ENCODE data around the gene PDE8B.

PDE8B gene

DNA sequence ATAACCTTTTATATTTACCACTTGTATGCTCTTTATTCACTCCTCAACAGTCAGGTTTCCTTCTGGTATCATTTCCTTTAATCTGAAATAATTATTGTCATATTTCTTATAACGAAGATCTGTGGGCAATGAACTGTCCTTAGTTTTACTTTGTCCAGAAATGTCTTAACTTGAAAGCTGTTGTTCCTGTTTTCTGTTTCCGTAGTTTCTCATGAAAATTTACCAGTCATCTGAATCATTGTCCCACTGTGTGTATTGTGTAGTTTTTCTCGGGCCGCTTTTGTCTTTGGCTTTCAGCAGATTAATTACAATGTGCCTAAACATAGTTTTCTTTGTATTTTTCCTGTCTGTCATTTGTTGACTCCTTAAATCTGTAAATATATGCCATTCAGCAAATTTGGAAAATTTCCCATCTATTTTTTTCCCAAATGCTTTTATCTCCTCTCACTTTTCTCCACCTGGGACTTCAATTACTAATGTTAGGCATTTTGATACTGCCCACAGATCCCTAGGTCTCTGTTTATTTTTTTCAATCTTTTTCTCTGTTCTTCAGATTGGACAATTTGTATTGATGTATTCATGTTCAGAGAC lies 74.9 kb downstream of the PDE8B start:
- DNase-seq (ENCODE audit: low read depth in 2 of 2) = no peak

DNA sequence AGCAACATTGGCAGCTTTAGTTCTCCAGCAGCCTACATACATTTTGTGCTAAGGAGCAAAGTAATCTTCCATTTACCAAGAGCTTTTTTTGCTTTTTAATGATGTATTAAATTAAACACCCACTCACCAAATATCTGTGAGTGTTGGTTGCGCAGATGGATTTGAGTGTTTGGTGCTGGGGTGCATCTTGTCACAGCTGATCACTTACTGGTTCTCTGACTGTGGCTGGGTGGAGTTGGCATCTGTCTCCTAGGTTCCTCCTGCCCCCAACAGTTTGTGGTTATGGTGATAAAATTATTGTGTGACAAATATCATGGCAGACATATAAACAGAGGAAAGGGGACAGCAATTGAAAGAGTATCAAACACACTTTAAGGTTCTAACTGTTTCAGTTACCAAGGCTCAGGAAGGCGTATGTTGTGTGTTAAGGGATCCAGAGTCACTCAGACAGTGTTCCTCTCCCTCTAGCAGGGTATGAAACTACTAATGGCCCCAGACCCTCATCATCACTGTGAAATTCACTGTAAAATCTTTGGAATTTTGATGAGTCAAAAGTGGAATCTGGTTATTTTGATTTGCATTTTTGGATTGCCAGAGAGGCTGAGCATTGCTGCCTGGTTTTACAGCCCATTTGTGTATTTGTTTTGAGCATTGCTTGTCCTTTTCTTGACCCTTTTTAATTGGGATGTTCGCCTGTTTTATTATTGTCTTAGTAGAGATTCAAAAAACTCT lies 81.7 kb downstream of the PDE8B start:
- DNase-seq (ENCODE audit: low read depth in 2 of 2) = no peak

DNA sequence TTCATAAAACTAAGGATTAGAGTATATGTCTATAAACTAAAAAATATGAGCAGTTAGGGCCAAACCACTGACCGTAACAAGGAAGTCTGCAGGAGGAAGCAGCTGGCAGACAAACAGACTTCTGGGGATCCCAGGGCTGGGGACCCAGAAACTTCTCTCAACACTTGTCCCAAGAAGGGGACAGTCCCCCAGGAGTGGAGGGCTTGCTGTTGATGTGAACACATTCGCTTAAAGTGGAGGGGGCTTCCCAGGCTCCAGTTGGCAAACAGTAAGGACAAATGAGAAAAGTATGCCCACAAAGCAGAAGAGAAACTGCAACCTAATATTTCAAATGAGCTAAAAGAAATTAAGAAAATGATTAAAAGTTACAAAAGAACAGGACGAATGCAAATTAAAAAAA lies 83.7 kb downstream of the PDE8B start:
- DNase-seq (ENCODE audit: low read depth in 2 of 2) = no peak

DNA sequence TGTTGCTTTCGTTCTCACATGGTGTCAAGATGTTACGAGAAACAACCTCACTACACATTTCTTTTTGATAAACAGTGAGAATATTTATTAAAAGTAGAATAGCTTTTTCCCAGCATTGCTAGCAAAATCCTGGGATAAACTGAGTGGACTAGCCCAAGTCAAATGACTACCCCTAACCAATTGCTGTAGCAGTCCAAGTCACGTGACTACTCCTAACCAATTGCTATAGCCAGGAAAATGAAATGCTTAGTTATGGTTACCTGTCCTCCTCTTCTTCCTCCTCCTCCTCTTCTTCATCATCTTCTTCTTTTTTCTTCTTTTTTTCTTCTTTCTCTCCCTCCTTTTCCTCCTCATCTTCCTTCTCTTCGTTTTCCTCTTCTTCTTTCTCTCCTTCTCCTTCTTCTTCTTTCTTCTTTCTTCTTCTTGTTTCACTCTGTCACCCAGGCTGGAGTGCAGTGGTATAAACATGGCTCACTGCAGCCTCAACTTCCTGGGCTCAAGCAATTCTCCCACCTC lies 85.4 kb downstream of the PDE8B start:
- DNase-seq (ENCODE audit: low read depth in 2 of 2) = no peak

DNA sequence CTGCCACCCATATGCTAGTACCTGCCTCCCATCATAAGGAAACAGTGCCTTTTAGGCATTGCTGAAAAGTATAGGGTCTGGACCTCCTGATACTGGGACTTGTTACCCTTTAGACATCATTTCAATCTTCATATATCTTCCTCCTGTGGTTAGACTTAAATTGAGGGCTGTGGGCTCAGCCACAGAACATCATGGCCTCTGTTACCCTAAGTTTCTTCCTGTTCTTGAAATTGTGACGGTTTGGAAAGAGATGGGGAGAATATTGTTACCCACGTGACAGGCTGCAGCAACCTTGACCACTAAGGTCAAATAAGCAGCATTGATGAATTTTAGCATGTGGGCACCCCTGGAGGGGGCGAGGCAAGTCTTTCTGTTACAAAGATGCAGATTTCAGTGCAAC lies 87.7 kb downstream of the PDE8B start:
- no peak for DNase-seq (ENCODE audit: low read depth in 2 of 2)

DNA sequence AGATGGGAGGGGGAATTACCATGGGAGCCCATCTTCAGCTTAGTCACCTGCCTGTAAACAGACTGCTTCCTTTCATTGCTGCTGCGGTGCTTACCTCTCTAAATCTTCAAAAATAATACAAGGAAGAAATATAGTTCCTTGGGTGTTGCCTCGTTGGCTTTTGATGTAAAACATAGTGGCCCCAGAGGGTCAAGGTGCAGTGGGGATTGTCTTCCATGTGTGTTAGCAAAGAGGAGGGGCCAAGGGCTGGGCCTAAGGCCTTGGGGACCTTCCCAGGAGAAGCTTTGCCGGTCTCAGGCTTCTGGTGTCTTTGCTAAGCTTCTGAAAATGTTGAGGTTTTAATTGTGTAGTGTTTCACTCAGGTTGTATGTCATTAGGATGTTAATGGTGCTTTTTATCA lies 90.0 kb downstream of the PDE8B start:
- DNase-seq (ENCODE audit: low read depth in 2 of 2) = no peak

DNA sequence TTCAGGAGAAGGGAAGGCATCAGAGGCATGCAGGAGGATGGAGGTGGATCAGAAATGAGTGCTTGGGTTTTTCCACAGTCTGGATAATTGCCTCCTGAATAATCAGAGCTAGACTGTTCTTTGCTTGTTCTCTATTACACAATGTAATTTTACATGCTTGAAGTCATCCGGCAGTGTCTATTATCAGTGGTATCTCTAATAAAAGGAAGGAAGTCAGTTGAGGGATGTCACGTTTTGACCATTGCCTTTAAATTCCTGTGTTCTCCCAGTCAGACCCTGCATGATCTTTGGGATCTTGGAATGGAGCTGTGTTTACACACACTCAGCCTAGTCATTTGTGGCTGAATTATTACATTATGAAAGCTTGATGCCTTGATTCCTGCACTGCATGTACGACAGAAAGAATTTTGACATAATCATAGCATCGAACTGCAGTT lies 91.0 kb downstream of the PDE8B start:
- DNase-seq (ENCODE audit: low read depth in 2 of 2) = no peak

DNA sequence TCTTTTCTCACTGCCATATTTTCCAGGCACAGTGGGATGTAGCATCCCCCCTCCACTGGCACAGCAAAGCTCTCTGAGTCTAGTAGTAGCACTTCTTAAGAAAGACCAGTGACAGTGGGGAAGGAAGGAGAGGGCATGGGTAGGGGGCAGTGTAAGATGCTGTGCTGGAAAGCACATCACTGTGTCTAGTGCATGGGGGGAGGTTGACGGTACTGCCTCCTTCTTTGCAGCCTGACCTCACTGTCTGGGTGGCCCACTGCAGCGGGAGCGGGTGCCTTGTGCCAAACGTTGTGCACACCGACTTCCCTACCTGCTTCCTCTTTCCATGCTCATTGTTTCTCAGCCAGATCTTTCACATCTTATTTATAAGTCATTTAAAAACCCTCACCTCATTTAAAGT lies 91.8 kb downstream of the PDE8B start:
- DNase-seq (ENCODE audit: low read depth in 2 of 2) = no peak

DNA sequence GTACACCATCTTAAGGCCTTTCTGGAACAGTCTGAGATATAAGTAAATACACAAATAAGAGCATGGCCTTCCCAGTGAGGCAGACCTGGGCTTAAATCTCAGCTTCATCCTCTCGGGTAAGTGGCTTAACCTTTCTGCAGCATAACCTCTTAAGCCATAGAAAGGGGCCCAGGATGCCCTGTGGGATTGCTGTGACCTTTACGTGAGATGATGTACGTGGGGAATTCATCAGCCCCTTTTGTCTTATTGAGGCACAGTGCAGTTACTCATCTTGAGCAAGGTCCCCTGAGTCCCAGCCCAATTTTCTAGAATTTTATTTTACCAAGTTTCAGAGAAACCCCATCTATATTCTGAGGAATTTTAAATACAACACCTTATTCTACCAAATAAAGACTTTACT lies 92.2 kb downstream of the PDE8B start:
- DNase-seq (ENCODE audit: low read depth in 2 of 2) = no peak

DNA sequence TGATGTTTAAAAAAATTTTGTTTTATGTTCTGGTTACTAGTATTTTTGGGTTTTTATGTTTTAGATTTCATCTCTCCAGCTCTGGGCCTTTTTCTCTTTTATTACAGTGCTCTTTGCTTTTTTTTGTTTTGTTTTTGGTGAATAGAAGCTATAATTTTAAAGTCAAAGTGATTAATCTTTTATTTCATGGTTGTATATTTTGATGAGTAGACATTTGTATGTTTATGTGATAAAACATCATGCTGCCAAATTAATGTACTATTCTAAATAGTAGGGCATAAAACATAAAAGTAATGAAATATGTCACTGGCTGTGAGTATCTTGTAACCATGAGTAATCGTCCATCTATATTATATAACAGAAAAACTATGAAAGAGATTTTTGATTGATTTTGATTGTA lies 93.9 kb downstream of the PDE8B start:
- no peak for DNase-seq (ENCODE audit: low read depth in 2 of 2)

DNA sequence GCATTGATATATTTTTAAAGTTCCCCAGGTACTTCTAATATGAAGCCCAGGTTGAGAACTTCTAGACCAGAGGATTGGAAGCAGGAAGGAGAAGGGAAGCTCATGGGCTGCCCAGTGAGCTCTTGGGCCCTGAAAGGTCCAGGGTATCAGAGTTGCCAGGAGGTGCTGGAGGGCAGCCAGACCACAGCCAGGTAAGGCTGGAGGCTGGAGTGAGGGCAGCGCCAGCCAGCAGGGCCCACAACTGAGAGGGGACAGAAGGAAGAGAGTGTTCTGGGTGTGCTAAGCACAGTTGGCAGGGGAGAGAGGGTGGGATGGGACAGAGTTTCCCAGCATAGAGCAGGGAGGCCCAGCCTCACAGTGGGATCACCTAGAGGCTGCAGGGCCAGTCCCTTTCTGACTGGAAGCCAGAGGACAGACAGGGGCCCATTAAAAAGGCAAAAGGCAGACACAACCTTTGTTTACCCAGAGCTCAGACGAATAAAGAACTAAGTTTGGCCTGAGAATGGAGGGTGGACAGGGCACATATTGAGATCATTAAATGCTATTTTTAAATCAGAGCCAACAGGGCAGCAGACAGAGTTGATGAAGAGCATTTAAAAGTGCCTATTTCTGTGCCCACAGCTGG lies 94.9 kb downstream of the PDE8B start:
- DNase-seq (ENCODE audit: low read depth in 2 of 2) = no peak

DNA sequence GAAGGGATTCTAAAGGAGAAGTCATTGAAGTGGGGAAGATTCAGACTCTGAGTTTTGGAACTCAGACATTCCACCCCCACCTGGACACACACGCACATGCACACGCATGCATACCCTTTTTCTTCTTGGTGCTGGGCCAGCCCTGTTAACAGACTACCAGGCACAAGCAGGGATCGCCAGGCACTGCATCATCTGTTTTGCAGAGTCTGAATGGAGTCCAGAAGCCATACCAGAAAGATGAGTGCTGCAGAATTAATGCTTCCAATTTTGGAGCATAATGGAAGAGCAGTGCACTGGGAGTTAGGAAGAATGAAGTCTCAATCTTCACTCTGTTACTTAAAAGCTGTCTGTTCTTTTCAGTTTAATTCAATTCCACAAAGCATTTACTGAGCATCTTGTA lies 95.5 kb downstream of the PDE8B start:
- no peak for DNase-seq (ENCODE audit: low read depth in 2 of 2)

DNA sequence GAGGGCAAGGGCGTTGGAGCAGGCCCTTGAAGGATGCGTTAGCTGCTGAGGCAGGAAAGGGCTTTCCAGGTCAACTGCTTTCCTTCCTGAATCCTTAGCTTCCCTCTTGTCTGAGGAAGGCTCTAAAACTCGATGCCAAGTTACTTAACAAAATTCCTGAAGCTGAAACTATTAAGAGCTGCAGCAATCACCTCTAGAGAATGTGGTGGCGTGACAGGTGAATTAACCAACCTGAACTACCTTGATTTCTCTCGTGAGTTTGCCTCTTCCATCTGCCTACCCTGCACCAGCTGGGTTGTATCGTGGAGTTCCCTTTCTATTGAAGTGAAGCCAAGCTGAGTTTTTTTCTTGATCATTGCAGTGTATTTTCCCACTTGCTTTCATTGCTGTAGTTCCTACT lies 96.1 kb downstream of the PDE8B start:
- no peak for DNase-seq (ENCODE audit: low read depth in 2 of 2)

DNA sequence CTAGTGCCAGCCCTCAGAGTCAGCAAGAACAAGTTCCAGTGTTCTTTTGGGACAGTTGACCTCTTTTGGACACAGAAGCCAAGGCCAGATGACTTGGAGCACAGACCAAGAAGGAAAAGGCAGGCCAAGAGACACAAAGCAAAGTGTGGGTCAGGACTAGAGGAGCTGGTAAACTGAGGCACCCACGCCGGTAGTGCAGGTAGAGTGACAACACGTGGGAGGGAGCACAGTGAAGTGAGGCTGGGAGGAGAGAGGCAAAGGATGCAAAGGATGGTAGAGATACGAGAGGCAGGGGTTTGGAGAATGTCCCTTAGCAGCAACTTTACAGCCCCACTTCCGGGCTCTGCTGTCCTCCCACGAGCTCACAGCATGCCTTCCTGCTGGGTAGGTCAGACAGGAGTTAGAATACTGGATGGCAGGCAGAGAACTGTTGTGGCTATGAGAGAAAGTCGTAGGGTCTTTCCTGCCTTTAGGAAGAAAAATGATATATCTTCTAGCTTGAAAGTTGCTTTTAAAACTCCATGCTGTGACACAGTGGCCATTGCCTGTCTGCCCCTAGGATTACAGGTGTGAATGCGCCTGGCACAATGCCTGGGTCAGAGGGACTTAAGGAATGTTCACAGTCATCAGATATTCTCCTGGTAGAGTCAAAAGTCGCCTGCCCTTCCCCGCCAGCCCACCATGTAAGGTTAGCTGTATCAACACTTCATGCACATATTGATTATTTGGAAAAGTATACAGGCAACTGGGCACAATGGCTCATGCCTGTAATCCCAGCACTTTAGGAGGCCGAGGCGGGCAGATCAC lies 97.9 kb downstream of the PDE8B start:
- DNase-seq (ENCODE audit: low read depth in 2 of 2) = no peak

DNA sequence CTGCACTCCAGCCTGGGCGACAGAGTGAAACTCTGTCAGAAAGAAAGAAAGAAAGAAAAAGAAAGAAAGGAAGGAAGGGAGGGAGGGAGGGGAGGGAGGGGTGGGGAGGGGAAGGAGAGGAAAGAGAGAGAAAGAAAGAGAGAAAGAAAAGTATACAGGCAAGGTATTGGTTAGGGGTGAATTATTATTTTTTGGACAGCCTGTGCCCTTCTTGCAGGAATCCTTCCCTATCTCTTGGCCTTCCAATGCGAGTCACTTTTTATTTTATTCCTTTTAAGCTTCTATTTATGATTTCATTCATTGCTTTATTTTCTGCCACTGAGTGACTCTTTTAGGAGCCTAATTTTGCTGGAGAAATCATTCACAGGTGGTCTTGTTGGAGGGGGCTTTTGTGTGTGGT lies 98.7 kb downstream of the PDE8B start:
- DNase-seq (ENCODE audit: low read depth in 2 of 2) = no peak

DNA sequence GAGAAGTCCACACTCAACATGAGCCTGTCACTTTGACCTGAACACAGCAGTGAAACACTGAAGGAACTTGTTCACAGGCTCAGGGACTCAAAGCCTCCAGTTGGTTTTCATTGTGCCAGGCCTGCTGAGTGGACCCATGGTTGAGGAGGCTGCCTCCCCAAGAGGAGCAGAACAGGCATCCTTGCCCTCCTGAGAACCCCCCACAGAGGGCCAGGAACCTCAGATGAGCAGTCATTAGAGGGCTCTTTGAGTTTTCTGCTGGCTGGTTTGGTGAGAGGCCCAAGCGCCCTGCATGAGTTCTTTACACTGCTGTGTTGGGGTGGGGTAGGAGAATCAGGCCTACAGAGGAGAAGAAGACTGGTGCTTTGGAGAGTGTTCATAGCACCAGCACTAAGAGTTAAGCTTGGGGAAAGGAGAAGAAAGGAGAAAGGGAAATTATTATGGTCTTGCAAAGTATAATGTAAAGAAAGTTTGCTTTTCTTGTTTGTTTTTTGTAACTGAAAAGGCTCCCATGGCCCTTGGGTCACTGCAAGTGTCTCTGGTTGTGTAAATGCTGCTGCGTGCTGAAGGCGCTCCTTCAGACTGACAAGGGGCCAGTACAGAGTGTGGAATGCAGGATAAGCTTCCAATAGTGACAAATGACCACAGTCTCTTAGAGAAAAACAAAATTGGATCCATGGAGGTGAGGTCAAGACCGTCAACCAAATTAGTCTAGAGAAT lies 100.2 kb downstream of the PDE8B start:
- no peak for DNase-seq (ENCODE audit: low read depth in 2 of 2)

DNA sequence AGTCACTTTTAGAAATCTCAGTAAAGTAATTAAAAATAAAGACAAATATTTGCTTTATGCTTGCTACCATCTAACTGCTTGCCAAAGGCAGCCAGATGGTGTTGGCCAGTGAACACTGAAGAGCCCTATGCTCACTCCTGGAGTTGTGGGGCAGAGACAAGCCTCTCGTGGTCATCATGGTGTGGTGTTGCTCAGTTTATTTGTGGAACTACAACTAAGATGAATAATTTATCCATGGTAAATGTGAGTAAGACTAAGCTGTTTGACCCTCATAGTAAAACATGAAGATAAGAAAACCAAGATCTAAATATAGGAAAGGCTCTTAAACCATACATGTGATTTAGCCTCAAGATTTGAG lies 100.7 kb downstream of the PDE8B start:
- DNase-seq (ENCODE audit: low read depth in 2 of 2) = no peak

DNA sequence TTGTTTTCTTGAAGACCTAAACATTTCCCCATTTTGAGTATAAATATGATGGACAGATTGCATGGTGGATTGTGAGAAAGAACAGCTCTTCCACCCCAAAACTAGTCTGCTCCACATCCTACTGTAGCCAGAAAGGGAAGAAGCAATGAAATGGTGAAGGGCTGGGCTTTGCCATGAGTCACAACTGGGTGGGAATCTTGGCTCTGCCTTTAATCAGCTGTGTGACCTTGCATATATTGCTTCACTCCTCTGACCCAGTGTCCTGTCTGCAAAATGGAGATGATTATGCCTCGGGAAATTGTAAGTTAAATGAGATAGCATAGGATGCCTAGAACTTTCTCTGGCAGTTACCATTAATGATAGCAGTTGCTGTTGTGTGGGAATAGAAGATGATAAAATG lies 101.9 kb downstream of the PDE8B start:
- no peak for DNase-seq (ENCODE audit: low read depth in 2 of 2)

DNA sequence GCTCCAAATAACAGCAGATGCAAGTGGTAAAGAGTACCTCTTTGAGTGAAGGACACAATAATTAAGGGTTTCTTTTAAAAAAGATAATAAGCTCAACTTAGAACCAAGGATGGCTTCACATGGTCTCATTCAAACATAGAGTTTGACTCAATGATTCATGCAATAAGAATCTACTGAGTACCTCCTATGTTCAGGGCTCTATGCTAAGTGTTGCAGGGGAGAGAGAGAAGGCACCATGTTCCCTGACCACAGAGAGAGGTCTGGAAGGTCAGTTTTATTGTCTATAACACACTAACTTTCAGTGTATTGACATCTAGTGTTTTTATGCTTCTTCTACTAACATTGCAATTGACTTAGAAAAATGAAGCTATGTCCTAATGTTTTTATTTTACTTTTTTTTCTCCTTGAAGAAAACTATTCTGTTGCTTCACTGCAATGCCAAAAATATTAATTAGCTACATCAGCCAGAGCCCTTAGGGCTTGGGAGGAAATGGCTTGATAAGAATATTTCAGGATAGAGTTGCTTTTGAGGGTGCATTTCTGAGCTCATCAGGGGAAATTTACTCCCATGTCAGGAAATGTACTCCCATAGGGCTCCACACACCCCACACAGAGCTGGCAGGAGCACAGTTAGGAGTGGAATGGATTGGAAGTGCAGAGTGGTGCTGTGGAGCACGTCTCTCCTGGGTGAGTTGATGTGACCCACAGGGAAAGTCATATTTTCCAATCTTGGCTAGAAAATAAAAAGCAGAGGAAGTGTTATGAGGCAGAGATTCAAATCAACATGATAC lies 106.6 kb downstream of the PDE8B start:
- DNase-seq (ENCODE audit: low read depth in 2 of 2) = no peak

DNA sequence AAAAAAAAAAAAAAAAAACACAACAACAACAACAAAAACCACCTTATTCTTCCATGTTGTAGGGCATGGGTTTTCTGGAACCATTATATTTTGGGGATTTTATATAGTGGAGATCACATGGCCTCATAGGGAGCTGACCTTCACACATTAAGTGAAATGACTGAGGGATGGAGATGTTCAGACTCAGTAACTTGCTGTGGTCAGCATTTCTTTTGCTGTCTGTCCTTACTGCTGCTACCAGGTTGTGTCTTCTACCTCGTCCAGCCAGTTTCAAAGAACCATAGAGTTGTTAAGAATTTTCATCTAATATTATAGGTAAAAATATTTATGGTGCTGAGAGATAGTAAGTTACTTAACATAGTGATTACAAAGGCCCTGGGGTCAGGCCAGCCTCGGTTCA lies 107.6 kb downstream of the PDE8B start:
- DNase-seq (ENCODE audit: low read depth in 2 of 2) = no peak
